ENCODE measurements around the gene POFUT2.

GRCh38 chr21:45326891-45327440 lies 39.3 kb upstream of the POFUT2 start:
- TF ChIP-seq SUZ12 (IDR thresholded peaks at IDR 0.05; ENCODE audit: extremely low read depth, insufficient read depth, insufficient read length) (no peak), YY1 (IDR thresholded peaks at IDR 0.05; ENCODE audit: insufficient read depth, insufficient read length) (no peak)
